ENCODE results near the gene DUSP5.

The DUSP5 gene

GRCh38 chr10:110546077-110546476 is 48.4 kb downstream of the DUSP5 start:
- no peak for DNase-seq (ENCODE audit: low read depth in 2 of 2)

- DNase-seq (ENCODE audit: low read depth in 2 of 2): no peak
Observed at GRCh38 chr10:110546499-110547110, 48.9 kb downstream of the DUSP5 start.

DNA sequence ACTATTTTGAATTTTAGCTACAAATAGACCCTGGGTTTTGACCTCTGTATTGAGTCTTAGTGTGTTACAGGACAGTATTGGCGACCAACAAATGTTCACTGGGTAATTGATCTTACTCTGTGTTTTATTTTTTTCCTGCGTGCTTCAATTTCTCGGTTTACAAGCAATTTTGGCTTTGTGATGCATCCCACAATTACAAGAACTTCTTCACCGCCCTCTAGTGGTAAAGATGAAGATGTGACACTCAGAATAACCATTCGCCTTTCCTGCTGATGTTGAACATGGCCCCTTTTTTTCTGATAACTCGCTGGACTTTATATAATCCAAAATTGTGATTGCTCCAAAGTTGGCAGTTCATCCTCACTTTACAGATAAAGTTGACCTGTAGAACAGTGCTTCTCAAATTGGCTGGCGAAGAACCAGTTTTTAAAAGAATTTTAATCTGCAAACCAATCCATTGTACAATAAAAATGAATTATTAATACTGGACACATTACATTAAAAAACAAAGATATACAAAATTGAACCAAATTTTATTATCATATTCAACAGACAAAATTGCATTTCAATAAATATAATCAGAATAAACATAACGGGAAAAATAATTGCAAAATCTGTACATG is 49.5 kb downstream of the DUSP5 start:
- DNase-seq (ENCODE audit: low read depth in 2 of 2): no peak

GRCh38 chr10:110548002-110548401 is 50.3 kb downstream of the DUSP5 start:
- no peak for DNase-seq (ENCODE audit: low read depth in 2 of 2)

GRCh38 chr10:110549211-110549610 is 51.5 kb downstream of the DUSP5 start:
- DNase-seq (ENCODE audit: low read depth in 2 of 2): no peak

- DNase-seq (ENCODE audit: low read depth in 2 of 2): no peak
Observed at GRCh38 chr10:110553905-110554304, 56.2 kb downstream of the DUSP5 start.

GRCh38 chr10:110556296-110556695 is 58.6 kb downstream of the DUSP5 start:
- no peak for DNase-seq (ENCODE audit: low read depth in 2 of 2)

DNA sequence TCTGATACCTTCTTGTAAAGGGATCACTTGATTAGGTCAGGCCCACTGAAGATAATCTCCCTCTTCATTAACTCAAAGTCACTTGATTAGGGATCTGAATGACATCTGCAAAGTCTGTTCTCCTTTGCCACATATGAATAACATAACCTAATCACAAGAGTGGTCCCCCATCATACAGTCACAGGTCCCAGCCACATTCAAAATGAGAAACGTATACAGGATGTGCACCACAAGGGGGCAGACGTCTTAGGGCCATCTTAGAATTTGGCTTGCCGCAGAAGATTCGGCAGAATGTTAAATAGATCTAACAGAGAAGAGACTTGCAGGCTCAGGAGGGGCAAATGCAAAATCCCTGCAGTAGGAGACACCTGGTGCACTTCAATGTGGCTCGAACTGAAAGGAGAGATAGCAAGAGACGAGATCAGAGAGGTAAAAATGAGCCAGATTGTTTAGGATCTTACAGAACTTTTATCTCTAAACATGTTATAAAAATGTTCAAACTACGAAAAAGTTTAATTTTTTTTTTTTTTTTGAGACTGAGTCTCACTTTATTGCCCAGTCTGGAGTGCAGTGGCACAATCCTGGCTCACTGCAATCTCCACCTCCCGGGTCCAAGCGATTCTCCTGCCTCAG is 59.4 kb downstream of the DUSP5 start:
- DNase-seq (ENCODE audit: low read depth in 2 of 2): peak; percentile 37 to 65

DNA sequence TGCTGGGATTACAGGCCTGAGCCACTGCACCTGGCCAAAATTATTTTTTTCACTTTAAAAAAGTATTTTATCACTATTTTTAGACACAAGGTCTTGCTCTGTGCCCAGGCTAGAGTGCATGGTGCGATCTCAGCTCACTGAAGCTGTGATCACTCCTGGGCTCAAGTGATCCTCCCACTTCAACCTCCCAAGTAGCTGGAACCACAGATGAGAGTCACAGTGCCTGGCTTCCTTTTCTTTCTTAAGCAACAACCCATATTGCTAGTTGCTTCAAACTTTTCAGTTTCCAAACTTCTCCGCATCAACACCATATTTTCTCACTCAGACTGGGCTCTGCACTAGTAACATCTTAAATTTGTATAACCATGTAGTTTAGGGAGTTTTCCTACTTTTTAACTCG is 60.3 kb downstream of the DUSP5 start:
- no peak for DNase-seq (ENCODE audit: low read depth in 2 of 2)

- DNase-seq (ENCODE audit: low read depth in 2 of 2): no peak
Observed at GRCh38 chr10:110560012-110560411, 62.3 kb downstream of the DUSP5 start.

Data from stimulated activated CD4-positive, alpha-beta T cell treated with anti-CD3 and anti-CD28 coated beads, Interleukin-12 subunit alpha, Interleukin-12 subunit beta, amount 100 ng/mL, for 24 hours (primary cell).